HK-2 (cell line): ENCODE measurements around the gene RNF130.
"Not testable (repeated sequence)": the region's sequence is repeated elsewhere in the genome, so short reads cannot be mapped to it uniquely, and the experiment has no call there.

Experiments
- DNase-seq: peaks from one replicate; pipeline ENCODE4 v3.0.0-alpha.2; 2018; ENCODE audit not compliant: unreplicated experiment

The RNF130 gene

GRCh38 chr5:180018347-180019060 is 53.1 kb downstream of the RNF130 start:
- no peak for DNase-seq

- not testable (repeated sequence) for DNase-seq
These were observed 56.0 kb downstream of the RNF130 start for GRCh38 chr5:180015523-180015922.

GRCh38 chr5:180013678-180014077 is 57.9 kb downstream of the RNF130 start:
- no peak for DNase-seq

- DNase-seq, result no peak
These were observed 59.2 kb downstream of the RNF130 start for GRCh38 chr5:180012316-180012715.

- no peak for DNase-seq
These were observed 60.9 kb downstream of the RNF130 start for GRCh38 chr5:180010636-180011035.

GRCh38 chr5:180009581-180009980 is 62.0 kb downstream of the RNF130 start:
- no peak for DNase-seq

GRCh38 chr5:180008433-180008832 is 63.1 kb downstream of the RNF130 start:
- no peak for DNase-seq

- no peak for DNase-seq
These were observed 64.0 kb downstream of the RNF130 start for GRCh38 chr5:180007582-180007981.

- DNase-seq, result no peak
These were observed 65.4 kb downstream of the RNF130 start for GRCh38 chr5:180006141-180006540.

GRCh38 chr5:180003127-180003526 is 68.4 kb downstream of the RNF130 start:
- no peak for DNase-seq

- no peak for DNase-seq
These were observed 69.8 kb downstream of the RNF130 start for GRCh38 chr5:180001742-180002141.

GRCh38 chr5:180001136-180001535 is 70.4 kb downstream of the RNF130 start:
- no peak for DNase-seq

- DNase-seq, result no peak
These were observed 73.1 kb downstream of the RNF130 start for GRCh38 chr5:179998485-179998884.

- no peak for DNase-seq
These were observed 76.8 kb downstream of the RNF130 start for GRCh38 chr5:179994583-179995323.

- not testable (repeated sequence) for DNase-seq
These were observed 78.7 kb downstream of the RNF130 start for GRCh38 chr5:179992855-179993254.

- DNase-seq, result no peak
These were observed 80.5 kb downstream of the RNF130 start for GRCh38 chr5:179991106-179991505.

GRCh38 chr5:179990525-179990924 is 81.0 kb downstream of the RNF130 start:
- DNase-seq, result not testable (repeated sequence)

GRCh38 chr5:179986328-179986727 is 85.2 kb downstream of the RNF130 start:
- DNase-seq, result no peak

- DNase-seq, result no peak
These were observed 89.9 kb downstream of the RNF130 start for GRCh38 chr5:179981636-179982035.

GRCh38 chr5:179980767-179981166 is 90.8 kb downstream of the RNF130 start:
- DNase-seq, result no peak

- DNase-seq, result no peak
These were observed 92.8 kb downstream of the RNF130 start for GRCh38 chr5:179978792-179979191.

- no peak for DNase-seq
These were observed 95.8 kb downstream of the RNF130 start for GRCh38 chr5:179975713-179976134.
